Measurements from ENCODE around the gene TMEM161A.
"Not testable (repeated sequence)": the region's sequence is repeated elsewhere in the genome, so short reads cannot be mapped to it uniquely, and the experiment has no call there.

TMEM161A gene

DNA sequence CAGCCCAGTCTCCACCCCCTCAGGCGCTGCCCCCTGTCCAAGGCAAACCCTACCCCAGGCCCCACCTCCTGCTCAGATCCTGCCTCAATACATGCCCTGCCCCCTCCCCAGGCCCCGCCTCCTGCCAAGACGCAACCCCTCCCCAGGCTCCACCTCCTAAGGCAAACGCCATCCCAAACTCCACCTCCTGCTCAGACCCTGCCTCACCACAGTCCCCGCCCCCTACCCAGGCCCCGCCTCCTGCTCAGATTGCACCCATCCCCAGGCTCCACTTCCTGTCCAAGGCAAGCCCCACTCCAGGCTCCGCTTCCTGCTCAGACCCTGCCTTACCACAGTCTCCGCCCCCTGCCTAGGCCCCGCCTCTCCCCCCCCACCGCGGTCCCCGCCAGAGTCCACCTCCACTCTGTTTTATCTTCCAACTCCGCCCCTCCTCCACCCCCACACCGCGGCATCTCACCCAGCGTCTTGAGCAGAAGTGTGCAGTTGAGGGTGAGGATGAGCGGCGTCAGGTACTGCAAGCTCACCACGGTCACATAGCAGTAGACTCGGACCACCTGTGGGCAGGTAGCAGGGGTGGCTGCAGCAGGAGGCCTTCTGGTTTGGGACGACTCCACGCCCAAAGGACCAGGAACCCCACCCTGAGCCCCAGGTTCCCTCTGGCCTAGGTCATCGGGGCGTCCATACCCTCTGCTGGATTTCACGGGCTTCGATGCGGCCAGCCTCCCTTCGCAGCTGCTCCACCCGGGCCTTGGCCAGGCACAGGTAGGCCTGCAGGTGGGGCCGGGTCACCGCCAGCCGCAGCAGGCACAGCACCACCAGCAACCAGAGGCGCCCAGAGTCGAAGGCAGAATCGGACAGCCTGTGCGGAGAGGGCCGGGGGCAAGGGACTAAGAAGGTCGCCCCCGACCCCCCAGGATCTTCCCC is 17.7 kb downstream of the TMEM161A start:
- DNase-seq, result peak; percentile 80

DNA sequence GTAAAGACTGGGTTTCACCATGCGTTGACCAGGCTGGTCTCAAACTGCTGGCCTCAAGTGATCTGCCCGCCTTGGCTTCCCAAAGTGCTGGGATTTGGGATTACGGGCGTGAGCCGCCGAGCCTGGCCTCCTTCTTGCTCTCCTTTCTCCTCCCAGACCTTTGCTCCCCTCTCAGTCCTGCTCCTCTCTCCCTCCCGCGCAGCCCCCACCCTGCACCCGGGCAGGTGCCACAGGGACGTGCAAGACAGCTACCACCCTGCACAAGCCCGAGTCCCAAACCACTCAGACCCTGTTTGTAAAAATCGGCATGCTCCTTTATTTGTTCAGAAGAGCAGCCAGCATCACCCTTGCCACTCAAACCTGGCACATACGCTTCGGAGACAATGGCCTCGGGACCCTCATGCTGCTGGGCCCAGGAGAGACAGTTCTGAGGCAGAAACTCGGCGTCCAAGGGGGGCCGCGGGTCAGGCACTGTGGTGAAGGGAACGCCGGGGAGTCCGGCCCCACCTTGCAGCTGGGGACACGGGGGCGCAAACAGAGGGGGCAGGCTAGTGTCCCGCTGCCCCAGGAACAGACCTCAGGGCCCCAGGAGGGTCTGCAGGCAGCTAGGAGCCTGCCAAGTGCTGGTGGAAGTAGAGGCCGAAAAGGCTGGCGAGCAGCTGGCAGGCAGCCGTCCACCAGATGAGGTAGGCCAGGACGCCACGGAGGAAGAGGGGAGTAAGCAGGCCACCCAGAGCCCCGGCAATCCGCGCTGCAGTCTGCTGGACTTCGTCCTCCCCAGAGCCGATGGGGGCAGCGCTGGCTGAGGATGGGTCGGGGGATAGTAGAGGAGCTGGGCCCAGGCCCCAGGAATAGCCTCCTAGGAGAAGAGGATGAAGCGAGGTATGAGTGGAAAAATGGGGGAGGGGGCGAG is 18.7 kb downstream of the TMEM161A start:
- no peak for DNase-seq

DNA sequence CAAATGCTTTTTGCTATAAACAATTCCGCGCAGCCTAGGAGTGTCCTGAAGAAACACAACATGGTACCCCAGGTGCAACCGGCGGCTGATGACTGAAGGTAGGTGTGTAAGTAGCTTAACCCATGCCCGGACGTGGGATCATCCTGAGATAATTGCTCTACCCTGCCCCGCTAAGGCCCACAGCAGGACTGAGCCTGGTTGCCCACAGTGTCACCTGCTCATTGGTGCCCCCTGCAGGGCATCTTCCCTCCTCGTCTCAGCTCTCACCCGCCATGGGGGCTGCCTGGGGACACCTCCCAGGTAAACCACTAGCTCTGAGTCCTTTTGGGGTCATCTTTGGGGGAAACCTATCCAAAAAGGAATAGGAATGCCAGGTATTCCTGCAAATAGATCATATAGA is 22.3 kb downstream of the TMEM161A start:
- peak; percentile 17 for DNase-seq

DNA sequence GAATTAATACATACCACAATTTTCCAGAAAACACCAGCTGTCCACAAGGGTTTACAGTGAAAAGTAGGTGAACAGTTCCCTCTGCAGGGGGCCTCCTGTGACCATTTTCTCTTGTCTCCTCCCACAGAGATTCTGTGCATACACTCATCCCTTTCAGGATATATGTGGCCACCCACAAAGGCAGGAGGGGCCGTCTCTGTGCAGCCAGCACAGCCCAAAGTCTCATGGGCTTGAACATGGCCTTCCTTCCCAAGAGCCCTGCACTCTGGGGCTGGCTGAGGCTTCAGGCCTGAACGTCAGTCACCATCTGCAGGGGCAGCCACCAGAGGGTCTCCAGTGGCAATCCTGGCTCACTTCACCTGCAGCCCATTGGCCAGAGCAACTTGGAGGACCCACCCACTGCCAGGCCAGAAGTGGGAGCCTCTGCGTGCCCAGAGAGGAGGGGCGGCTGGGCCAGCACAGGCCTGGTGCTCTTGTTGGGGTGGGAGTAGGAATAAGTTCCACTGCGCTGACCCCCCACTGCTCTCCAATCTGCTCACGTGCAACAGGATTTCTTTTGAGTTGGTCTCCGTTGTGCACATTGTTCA is 25.1 kb downstream of the TMEM161A start:
- DNase-seq, result peak; percentile 51

DNA sequence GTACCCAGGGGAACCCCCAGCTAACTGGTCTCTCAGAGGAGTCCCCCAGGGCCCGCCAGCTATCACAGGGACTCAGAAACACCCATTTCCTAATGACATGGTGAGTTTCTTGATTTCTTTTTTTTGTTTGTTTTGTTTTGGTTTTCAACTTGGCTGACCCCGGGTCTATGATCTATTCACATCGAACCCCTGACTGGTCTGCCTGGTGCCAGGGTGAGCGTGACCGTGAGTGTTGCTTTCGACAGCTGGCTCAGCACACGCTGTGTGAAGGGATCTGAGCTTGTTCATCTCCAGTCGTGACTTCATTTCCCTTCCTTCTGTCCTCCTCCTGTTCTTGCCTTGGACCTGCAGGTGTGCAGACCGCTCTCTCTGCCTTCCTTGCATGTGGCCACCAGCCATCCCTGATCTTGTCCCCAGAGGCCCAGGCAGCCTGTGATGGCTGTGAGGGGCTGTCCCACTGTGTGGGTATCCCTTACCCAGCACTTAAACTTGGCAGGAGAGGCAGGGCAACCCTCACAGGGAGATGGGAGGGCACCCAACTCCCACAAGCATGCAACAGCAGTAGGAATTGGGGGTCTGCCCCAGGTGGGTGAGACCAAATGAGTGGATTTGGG is 26.2 kb downstream of the TMEM161A start:
- DNase-seq, result no peak

DNA sequence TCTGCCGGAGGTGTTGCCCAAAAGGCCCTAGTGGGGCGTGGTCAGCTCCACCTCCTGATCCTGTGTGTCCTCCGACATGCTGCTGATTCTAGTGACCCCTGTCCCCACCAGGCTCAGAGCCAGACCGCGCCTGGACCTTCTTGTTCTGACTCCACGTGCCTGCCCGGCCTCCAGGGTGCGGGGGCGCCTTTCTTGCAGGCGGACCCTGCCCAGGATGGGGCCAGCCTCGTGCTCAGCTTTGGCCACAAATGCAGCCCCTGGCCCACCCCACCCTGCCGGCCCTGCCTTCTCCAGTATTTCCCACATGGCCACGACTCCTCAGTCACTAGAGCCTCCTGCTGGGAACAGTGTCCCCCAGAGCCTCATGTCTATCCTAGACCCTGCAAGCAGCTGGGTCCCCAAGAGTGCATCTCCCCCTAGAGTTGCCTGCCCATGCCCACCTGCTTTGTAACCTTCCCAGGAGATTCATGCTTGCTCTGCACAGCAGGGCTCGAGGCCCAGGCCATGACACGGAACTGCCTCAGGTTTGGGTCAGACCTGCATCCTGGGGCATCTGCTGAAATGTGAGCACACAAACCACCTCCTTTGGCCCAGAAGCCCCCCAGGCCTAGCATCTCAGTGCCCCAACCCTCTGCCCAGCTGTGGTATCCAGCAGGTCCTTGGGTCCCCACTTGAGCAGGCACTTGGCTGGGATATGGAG is 27.0 kb downstream of the TMEM161A start:
- DNase-seq, result no peak

DNA sequence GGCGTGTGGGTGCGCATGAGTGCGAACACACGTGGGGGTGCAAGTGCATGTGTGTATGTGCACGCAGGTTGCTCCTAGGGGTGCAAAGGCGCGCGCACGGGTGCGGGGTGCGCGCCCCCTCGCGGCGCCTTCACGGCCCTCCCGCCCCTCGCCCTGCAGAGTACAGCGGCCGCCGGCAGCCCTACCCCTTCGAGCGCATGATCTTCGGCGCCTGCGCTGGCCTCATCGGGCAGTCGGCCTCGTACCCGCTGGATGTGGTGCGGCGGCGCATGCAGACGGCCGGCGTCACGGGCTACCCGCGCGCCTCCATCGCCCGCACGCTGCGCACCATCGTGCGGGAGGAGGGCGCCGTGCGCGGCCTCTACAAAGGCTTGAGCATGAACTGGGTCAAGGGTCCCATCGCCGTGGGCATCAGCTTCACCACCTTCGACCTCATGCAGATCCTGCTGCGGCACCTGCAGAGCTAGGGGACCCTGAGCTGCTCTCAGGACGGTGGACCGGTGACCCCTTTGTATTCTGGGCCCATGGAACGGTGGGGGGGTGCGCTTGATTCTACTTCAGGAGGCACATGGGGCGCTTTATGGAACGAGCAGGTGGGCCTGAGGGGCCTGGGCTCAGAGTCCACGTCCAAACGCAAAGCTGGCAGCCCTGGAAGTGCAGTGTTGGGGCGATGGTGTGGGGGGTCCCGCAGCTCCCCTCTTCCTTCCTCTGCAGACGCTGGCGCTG is 27.7 kb downstream of the TMEM161A start:
- DNase-seq, result no peak

DNA sequence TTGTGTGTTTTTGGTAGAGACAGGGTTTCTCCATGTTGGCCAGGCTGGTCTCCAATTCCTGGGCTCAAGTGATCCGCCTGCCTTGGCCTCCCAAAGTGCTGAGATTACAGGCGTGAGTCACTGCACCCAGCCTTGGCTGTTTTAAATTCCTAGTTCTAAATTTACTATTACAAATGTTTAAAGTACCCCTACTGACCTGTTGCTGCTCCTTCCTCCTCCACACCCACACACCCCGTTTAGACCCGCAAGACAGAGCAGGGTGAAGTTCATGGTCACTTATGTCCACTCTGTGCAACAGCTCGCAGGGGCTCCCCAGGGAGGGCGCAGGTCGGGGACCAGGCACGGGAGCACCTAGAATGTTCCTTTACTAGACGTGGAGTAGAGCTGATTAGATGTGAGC is 28.7 kb downstream of the TMEM161A start:
- DNase-seq, result peak; percentile 40

DNA sequence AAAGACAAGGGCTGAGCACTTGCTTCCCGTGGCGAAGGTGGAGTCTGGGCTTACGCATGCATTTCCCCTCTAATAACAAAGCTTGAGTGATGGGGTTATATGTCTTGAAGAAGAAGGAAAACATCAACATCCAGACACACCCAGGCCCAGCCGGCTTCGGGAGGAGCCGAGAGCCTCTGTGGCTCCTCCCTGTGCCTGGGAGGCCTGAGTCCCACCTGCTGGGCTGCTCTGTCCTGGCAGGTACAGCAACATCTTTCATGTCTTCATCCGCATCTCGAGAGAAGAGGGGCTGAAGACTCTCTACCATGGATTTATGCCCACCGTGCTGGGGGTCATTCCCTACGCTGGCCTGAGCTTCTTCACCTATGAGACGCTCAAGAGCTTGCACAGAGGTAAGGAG is 30.6 kb downstream of the TMEM161A start:
- no peak for DNase-seq

DNA sequence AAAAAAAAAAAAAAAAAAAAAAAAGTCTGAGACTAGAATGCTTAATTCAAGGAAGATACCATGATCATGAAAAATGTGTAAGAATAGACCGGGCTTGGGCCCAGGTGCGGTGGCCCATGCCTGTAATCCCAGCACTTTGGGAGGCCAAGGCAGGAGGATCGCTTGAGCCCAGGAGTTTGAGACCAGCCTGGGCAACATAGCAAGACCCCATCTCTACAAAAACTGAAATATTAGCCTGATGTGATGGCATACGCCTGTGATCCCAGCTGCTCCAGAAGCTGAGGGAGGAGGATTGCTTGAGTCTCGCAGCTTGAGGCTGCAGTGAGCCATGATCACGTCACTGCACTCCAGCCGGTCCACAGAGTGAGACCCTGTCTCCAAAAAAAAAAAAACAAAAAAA is 31.3 kb downstream of the TMEM161A start:
- not testable (repeated sequence) for DNase-seq

DNA sequence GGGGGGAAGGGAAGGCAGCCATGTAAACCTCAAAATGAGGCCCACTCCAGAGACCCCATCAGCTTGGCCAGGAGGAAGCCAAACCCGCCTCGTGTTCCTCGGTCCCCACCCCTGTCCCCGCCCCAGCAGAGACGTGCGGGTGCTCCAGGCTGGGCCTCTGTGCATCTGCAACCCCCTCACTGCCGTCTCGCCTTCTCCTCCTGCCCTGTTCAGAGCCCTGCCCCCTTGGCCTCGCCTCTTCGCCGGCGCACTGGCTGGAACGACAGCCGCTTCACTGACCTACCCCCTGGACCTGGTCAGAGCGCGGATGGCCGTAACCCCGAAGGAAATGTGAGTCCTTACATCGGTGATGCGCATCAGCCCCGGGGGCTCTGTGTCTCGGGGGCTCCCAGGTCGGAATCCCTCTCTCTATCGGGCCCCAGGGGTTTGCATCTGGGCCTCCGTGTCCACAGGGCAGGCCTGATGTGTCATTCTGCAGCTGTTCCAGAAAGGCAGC is 32.2 kb downstream of the TMEM161A start:
- DNase-seq, result peak; percentile 28

DNA sequence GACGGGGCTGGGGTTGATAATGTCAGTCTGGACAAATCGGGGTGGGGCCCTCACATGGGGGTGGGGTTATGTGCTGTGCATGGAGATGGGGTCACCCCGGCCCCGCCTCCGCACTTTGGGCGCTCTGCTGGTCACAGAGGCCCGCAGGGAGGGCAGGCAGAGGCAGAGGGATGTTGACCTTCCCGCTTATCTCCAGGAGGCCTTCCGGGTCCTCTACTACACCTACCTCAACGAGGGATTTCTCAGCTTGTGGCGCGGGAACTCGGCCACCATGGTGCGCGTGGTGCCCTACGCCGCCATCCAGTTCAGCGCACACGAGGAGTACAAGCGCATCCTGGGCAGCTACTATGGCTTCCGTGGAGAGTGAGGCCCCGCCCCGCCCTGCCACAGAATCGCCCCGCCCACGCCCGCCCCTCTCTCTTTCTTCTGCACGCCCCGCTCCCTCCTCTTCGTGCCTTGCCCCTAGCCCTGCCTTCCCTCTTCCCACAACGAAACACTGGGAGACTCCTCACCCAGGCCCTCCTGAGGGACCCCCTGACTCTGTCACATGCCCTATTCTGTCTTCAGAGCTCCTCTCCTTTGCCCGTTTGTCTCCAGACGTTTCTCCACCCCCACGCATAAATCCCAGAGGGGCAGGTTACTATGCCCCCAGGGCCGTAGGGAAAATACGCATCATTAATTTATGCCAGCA is 32.8 kb downstream of the TMEM161A start:
- DNase-seq, result peak; percentile 76

DNA sequence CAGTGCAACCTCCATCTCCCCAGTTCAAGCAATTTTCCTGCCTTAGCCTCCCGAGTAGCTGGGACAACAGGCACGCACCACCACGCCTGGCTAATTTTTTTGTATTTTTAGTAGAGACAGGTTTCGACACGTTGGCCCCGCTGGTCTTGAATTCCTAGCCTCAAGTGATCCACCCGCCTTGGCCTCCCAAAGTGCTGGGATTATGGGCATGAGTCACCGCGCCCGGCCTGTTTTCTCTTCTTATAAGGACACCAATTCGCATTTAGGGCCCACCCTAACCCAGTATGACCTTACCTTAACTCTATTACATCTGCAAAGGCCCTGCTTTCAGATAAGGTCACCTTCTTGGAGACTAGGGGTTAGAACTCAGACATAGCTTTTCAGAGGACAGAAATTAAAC is 35.1 kb downstream of the TMEM161A start:
- DNase-seq, result no peak

DNA sequence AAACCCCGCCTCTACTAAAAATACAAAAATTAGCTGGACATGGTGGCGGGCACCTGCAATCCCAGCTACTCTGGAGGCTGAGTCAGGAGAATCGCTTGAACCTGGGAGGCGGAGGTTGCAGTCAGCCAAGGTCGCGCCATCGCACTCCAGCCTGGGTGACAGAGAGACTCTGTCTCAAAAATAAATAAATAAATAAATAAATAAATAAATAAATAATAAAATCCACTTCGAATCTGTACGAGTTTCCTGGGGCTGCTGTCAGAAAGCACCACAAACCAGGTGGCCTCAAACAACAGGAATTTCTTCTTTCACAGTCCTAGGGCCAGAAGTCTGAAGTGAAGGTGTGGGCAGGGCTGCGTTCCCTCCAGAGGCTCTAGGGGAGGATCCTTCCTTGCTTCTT is 35.7 kb downstream of the TMEM161A start:
- DNase-seq, result not testable (repeated sequence)

DNA sequence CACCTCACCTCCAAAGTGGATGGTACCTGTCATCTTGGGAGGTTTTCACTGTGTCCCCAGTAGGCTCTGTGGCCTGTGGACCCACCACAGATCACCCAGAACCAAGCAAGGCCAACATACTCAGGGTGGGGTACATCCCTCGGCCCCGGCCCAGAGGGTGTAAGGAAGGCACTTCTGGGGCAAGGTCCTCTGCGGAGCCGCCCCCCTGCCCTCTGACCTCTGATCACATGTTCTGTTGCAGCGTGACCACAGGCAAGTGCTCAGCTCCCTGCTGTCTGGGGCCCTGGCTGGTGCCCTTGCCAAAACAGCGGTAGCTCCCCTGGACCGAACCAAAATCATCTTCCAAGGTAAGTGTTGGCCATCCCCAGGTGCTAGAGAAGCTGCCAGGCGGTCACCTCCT is 36.7 kb downstream of the TMEM161A start:
- DNase-seq, result no peak

DNA sequence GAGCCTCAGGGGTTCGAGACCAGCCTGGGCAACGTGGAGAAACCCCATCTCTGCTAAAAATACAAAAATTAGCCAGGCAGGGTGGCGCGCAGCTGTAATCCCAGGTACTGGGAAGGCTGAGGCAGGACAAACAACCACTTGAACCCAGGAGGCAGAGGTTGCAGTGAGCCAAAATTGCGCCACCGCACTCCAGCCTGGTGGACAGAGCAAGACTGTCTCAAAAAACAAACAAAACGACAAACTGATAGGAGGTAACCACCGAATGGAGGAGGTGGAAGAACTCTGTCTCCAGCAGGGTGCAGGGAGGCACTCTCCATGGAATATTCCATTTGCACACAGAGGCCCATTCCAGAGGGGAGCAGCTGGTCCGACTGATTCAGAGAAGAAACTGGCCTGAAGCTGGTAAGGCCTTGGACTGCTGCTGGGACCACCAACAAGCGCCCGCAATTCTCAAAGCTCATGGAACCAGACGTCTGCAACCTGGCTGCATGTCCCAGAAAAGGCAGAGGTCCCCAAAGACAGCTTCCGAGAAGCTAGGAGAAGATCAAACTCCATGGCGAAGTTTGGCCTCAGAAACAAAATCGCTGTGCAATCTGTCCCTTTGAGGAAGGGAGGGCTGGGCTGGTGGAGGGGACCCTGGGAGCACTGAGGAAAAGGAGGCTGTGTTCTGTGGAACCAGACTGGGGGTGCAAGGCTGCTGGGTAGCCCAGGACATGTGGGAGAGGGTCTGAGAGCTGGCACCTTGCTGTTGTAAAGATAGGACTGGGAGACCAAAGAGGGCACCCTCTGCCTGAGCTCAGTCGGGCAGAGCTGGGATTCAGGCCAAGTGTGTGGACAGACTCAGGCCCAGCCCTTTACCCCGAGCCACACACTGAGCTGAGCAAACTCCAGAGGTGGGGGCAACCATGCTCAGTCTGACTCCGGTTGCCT is 39.3 kb downstream of the TMEM161A start:
- no peak for DNase-seq

DNA sequence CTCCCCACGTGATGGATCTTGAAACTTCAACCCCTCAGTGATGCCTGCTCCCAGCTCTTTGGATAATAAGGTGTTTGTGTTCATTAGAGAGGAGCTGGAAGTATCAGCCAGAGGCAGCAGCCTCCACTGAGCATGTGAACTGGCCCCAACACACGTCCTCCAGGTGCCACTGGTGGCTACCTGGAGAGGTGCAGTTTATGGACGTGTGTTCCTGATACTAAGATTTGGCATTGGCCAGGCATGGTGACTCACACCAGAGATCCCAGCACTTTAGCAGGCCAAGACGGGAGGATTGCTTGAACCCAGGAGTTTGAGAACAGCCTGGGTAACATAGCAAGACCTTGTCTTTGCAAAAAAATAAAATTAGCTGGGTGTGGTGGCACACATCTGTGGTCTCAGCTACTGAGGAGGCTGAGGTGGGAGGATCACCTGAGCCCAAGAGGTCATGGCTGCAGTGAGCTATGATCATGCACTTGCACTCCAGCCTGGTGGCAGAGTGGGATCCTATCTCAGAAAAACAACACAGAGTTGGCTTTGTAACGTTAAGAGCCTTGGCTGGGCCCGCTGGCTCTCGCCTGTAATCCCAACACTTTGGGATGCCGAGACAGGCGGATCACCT is 40.1 kb downstream of the TMEM161A start:
- no peak for DNase-seq

DNA sequence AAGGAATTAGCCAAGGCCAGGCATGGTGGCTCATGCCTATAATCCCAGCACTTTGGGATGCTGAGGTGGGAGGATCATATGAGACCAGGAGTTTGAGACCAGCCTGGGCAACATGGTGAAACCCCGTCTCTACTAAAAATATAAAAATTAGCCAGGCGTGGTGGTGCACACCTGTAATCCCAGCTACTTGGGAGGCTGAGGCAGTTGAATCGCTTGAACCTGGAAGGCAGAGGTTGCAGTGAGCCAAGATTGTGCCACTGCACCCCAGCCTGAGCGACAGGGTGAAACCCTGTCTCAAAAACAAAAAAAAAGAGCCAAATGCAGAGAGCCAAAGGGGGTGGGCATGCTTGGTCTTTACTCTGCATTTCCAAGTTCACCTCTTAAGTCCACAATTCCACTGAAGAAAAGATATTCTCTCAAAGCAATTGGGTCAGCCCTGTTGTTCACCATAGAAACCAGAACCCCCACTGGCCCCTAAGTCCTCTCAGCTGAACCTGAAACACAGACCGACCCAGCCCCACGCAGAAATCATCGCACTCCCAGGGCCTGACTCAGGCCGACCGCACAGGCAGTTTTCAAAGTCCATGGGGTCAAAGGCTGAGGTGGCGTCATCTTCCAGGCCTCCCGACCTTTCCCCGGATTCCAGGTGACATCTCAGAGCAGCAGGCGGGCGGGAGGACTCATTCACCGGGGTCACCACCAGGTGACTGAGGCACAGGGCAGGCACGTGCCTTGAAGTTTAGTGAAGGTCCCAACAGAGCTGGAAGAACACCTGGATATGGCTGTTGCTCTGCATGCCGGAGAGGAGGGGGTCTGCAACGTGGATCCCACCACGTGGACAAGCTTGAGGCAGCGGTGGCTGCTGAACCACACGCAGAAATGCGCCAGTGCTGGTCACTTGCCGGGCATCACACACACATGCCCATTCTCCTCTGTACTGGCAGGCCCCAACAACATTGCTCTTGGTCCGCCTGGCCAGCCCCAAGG is 41.3 kb downstream of the TMEM161A start:
- no peak for DNase-seq
